ENCODE results near the gene JAG2. TPM values are rescaled to one million over a fixed set of nuclear protein-coding genes. Genes with fewer than 3 reads are reported as not detected.

Gene JAG2
- total and polyA plus RNA-seq, 2 of the 13 experiments (the other 11 are each of a cell fraction or from before 2014, with no cell fraction given): 0.04 to 0.16 TPM

DNA sequence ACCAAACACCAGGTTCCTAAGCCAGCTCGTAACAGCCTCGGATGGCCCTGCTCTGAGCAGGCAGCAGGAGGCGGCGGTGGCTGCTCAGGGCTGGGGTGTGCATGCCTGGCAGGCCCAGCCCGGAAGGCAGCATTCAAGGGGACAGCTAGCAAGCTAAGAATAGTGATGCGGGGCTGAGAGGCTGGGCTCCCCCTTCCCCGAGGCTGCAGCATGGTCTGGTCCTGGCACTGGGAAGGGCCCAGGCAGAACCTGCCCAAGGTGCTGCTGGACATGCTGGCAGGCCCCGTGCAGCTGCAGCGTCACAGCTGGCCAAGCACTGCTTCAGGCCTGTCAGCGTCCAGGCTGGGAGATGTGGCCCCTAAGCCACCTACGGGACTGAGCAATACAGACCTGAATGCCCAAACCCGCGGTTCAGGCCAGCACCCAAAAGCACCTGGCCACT lies 38.9 kb upstream of the JAG2 start (continued):
- no peak for TF ChIP-seq ATF7 (IDR thresholded peaks at IDR 0.05)
- TF ChIP-seq ATF7 (CRISPR knock-in tag; IDR thresholded peaks at IDR 0.05): no peak
- TF ChIP-seq CBX2 (IDR thresholded peaks at IDR 0.05; ENCODE audit: low read depth, low read length): no peak
- no peak for TF ChIP-seq CBX2 (CRISPR knock-in tag; IDR thresholded peaks at IDR 0.05; ENCODE audit: low read depth)
- TF ChIP-seq, protein P1, sequence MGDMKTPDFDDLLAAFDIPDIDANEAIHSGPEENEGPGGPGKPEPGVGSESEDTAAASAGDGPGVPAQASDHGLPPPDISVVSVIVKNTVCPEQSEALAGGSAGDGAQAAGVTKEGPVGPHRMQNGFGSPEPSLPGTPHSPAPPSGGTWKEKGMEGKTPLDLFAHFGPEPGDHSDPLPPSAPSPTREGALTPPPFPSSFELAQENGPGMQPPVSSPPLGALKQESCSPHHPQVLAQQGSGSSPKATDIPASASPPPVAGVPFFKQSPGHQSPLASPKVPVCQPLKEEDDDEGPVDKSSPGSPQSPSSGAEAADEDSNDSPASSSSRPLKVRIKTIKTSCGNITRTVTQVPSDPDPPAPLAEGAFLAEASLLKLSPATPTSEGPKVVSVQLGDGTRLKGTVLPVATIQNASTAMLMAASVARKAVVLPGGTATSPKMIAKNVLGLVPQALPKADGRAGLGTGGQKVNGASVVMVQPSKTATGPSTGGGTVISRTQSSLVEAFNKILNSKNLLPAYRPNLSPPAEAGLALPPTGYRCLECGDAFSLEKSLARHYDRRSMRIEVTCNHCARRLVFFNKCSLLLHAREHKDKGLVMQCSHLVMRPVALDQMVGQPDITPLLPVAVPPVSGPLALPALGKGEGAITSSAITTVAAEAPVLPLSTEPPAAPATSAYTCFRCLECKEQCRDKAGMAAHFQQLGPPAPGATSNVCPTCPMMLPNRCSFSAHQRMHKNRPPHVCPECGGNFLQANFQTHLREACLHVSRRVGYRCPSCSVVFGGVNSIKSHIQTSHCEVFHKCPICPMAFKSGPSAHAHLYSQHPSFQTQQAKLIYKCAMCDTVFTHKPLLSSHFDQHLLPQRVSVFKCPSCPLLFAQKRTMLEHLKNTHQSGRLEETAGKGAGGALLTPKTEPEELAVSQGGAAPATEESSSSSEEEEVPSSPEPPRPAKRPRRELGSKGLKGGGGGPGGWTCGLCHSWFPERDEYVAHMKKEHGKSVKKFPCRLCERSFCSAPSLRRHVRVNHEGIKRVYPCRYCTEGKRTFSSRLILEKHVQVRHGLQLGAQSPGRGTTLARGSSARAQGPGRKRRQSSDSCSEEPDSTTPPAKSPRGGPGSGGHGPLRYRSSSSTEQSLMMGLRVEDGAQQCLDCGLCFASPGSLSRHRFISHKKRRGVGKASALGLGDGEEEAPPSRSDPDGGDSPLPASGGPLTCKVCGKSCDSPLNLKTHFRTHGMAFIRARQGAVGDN (CRISPR knock-in tag; IDR thresholded peaks at IDR 0.05): peak; percentile 36; the same call in 1 of the 2 replicates
- no peak for TF ChIP-seq IKZF4 (CRISPR knock-in tag; IDR thresholded peaks at IDR 0.05; ENCODE audit: borderline replicate concordance, low read depth, not compliant biosample characterization)
- TF ChIP-seq, protein P2, sequence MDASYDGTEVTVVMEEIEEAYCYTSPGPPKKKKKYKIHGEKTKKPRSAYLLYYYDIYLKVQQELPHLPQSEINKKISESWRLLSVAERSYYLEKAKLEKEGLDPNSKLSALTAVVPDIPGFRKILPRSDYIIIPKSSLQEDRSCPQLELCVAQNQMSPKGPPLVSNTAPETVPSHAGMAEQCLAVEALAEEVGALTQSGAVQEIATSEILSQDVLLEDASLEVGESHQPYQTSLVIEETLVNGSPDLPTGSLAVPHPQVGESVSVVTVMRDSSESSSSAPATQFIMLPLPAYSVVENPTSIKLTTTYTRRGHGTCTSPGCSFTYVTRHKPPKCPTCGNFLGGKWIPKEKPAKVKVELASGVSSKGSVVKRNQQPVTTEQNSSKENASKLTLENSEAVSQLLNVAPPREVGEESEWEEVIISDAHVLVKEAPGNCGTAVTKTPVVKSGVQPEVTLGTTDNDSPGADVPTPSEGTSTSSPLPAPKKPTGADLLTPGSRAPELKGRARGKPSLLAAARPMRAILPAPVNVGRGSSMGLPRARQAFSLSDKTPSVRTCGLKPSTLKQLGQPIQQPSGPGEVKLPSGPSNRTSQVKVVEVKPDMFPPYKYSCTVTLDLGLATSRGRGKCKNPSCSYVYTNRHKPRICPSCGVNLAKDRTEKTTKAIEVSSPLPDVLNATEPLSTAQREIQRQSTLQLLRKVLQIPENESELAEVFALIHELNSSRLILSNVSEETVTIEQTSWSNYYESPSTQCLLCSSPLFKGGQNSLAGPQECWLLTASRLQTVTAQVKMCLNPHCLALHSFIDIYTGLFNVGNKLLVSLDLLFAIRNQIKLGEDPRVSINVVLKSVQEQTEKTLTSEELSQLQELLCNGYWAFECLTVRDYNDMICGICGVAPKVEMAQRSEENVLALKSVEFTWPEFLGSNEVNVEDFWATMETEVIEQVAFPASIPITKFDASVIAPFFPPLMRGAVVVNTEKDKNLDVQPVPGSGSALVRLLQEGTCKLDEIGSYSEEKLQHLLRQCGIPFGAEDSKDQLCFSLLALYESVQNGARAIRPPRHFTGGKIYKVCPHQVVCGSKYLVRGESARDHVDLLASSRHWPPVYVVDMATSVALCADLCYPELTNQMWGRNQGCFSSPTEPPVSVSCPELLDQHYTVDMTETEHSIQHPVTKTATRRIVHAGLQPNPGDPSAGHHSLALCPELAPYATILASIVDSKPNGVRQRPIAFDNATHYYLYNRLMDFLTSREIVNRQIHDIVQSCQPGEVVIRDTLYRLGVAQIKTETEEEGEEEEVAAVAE (CRISPR knock-in tag; IDR thresholded peaks at IDR 0.05; ENCODE audit: borderline replicate concordance): no peak
